Naive thymus-derived CD8-positive, alpha-beta T cell (primary cell): ENCODE data around the gene MAFB. TPM values are rescaled to one million over a fixed set of nuclear protein-coding genes. Genes with fewer than 3 reads are reported as not detected.
A peak's percentile ranks its signal among the peaks of the same experiment; 100 is the strongest.

Experiments used
- ATAC-seq, 2 donors: fragments of 150-1000 bp; cut with Tn5 transposase in 1 of 2; sonication (Bioruptor Pico), chemical (Tn5 transposase) in 1 of 2; 1 replicate in 1 of 2; 2 replicates in 1 of 2; pipeline ENCODE4 v1.10.0; 2021; ENCODE audit warnings: mild to moderate bottlenecking in 2 of 2, moderate library complexity in 2 of 2
- POLR2A ChIA-PET: fragments of 350-600 bp; sonication (Branson Sonifier 250); formaldehyde crosslinking; loops from one replicate; lab custom pipeline; 2021; ENCODE audit warnings: antibody characterized with exemption; lab: Charles Lee
- DNase-seq, 10 donors: peaks; one replicate each; pipeline versions ENCODE4 v3.0.0 to v3.0.0-alpha.2; 2020 to 2022
- H3K27ac Mint-ChIP-seq, 10 donors: one replicate each; pipeline ENCODE4 v1.8.0; 2020 to 2022; ENCODE audit warnings: mild to moderate bottlenecking in 10 of 10, mixed read lengths in 10 of 10, moderate library complexity in 4 of 10, inconsistent platforms in 1 of 10
- H3K27me3 Mint-ChIP-seq, 5 donors: one replicate each; pipeline ENCODE4 v1.8.0; 2021 to 2022; ENCODE audit warnings: mixed read lengths in 5 of 5
- H3K36me3 Mint-ChIP-seq, 3 donors: one replicate each; pipeline ENCODE4 v1.8.0; 2020 to 2022; ENCODE audit warnings: mixed read lengths in 3 of 3, mild to moderate bottlenecking in 2 of 3, inconsistent platforms in 1 of 3
- H3K4me1 Mint-ChIP-seq, 4 donors: one replicate each; pipeline ENCODE4 v1.8.0; 2021 to 2022; ENCODE audit warnings: mixed read lengths in 4 of 4
- H3K4me3 Mint-ChIP-seq, 10 donors: one replicate each; pipeline ENCODE4 v1.8.0; 2020 to 2022; ENCODE audit warnings: mild to moderate bottlenecking in 10 of 10, mixed read lengths in 10 of 10, moderate library complexity in 6 of 10, inconsistent platforms in 1 of 10
- H3K9me3 Mint-ChIP-seq, 9 donors: one replicate each; pipeline ENCODE4 v1.8.0; 2020 to 2022; ENCODE audit warnings: mixed read lengths in 9 of 9, mild to moderate bottlenecking in 3 of 9, inconsistent platforms in 1 of 9, moderate library complexity in 1 of 9
- polyA plus RNA-seq, 3 donors: library from polyadenylated mRNA; unstranded; fragments of 300-500 nt; fragmentation: Illumina TruSeq; gene quantifications; one replicate each; pipeline ENCODE4 v1.2.3, GENCODE V29; 2021
- total RNA-seq, 8 experiments: library from RNA in 2 of 8; stranded (reverse) in 2 of 8; gene quantifications; one replicate each; pipeline ENCODE4 v1.2.3 and lab custom pipeline; 2021 to 2026

The MAFB gene
- total and polyA plus RNA-seq, 5 experiments from 2014 or later: 0.08 to 1.3 (median 1.1) TPM; not detected in 2

DNA sequence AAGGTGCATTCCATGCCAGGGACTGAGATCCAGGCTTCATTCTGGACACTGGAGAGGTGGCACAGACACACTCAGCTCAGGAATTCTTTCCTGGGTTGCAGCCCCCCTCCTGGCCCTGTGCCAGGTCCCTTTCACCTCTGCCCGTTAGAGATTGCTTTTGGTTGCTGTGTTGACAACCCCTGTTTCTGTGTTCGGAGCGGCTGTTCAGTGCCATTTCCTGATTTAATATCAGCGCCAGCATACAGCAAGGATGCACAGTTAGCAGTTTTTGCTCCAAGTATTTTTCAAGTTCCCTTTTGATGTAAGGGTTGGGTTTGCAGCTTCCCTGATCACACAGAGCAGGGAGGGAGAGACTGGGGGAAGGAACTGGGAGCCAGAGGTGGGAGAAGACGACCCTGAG, 8.5 kb upstream of the MAFB start:
- no peak for ATAC-seq
- DNase-seq: no peak
- peaks cover 21 to 60% (median 52%) of the 10 kb centered on the region in 5 donors for H3K27me3 Mint-ChIP-seq
- no peak overlapping the region for H3K4me3 Mint-ChIP-seq
- H3K27ac Mint-ChIP-seq: no peak overlapping the region
- peaks cover 0 to 2% (median under 1%) of the 10 kb centered on the region in 4 donors for H3K4me1 Mint-ChIP-seq
- peaks cover 0 to 4% (median 0%) of the 10 kb centered on the region in 9 donors for H3K9me3 Mint-ChIP-seq
- no peaks in the 10 kb centered on the region for H3K36me3 Mint-ChIP-seq
- POLR2A ChIA-PET: no interaction called here

DNA sequence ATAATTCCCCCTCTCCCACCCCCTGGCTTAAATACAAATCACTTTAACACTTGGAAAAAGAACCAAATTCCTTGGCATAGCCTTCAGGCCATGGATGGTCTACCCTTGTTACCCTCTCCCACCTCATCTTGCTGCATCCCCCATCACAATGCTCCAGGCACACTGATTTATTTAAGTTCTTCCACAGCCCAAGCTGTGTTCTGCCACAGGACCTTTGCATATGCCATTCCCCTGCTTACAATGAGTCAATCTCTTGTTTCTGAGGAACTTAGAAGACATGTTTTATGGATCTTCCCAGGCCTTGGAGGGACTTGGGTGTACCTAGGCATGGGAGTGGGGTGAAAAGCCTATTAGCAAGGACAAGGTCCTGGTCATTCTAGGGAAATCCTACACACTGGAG, 6.2 kb upstream of the MAFB start:
- Mint-ChIP-seq H3K27ac (peak overlapping the region in 1 of 10 donors; percentile 11), H3K4me3 (no peak overlapping the region), H3K9me3 (peaks cover 0 to 4% (median 0%) of the 10 kb centered on the region in 9 donors), H3K36me3 (no peaks in the 10 kb centered on the region), H3K27me3 (peaks cover 26 to 77% (median 57%) of the 10 kb centered on the region in 5 donors), H3K4me1 (peaks cover 3 to 12% (median 6%) of the 10 kb centered on the region in 4 donors)
- POLR2A ChIA-PET: no interaction called here
- no peak for DNase-seq
- ATAC-seq: no peak

DNA sequence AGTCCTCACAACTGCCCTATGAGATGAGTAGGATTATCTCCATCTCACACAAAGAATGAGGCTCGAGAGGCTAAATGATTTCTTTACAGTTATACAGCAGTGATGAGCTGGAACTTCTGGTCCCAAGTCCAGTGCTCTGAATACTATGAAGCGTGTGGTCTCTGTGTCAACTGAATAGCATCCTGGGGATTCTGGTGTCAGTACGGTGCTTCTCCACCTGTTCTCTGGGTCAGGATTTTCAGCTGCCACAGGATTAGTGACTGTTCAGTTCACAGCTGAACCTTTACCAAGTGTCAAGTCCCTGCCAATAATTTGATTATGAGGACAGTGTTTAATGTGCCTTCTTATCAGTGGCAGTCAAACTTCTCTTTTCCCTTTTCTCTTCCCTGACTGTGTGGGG, 5.2 kb upstream of the MAFB start:
- no peak overlapping the region for H3K4me3 Mint-ChIP-seq
- H3K36me3 Mint-ChIP-seq: no peaks in the 10 kb centered on the region
- H3K27ac Mint-ChIP-seq: no peak overlapping the region
- H3K4me1 Mint-ChIP-seq: peaks cover 8 to 12% (median 9%) of the 10 kb centered on the region in 4 donors
- ATAC-seq (no peak), DNase-seq (no peak)
- H3K27me3 Mint-ChIP-seq: peaks cover 26 to 79% (median 55%) of the 10 kb centered on the region in 5 donors
- POLR2A ChIA-PET: no interaction called here
- H3K9me3 Mint-ChIP-seq: peaks cover 0 to 4% (median 0%) of the 10 kb centered on the region in 9 donors

- Mint-ChIP-seq H3K36me3 (no peaks in the 10 kb centered on the region), H3K4me3 (peak overlapping the region in 1 of 10 donors; percentile 54), H3K27me3 (peaks cover 22 to 80% (median 57%) of the 10 kb centered on the region in 5 donors), H3K27ac (no peak overlapping the region), H3K4me1 (peaks cover 8 to 14% (median 12%) of the 10 kb centered on the region in 4 donors), H3K9me3 (peaks cover 0 to 4% (median 0%) of the 10 kb centered on the region in 9 donors)
- ATAC-seq (no peak), DNase-seq (no peak)
- POLR2A ChIA-PET: no interaction called here
Observed at GRCh38 chr20:40692240-40693011, 3.4 kb upstream of the MAFB start.

GRCh38 chr20:40691566-40692239, 2.7 kb upstream of the MAFB start:
- Mint-ChIP-seq H3K36me3 (no peaks in the 10 kb centered on the region), H3K4me3 (peak overlapping the region in 4 of 10 donors; percentile 7 to 57 (median 36)), H3K9me3 (peaks cover 0 to 4% (median 0%) of the 10 kb centered on the region in 9 donors), H3K27ac (no peak overlapping the region), H3K4me1 (peaks cover 8 to 16% (median 12%) of the 10 kb centered on the region in 4 donors), H3K27me3 (peaks cover 25 to 84% (median 57%) of the 10 kb centered on the region in 5 donors)
- DNase-seq (no peak), ATAC-seq (no peak)
- POLR2A ChIA-PET: no interaction called here

DNA sequence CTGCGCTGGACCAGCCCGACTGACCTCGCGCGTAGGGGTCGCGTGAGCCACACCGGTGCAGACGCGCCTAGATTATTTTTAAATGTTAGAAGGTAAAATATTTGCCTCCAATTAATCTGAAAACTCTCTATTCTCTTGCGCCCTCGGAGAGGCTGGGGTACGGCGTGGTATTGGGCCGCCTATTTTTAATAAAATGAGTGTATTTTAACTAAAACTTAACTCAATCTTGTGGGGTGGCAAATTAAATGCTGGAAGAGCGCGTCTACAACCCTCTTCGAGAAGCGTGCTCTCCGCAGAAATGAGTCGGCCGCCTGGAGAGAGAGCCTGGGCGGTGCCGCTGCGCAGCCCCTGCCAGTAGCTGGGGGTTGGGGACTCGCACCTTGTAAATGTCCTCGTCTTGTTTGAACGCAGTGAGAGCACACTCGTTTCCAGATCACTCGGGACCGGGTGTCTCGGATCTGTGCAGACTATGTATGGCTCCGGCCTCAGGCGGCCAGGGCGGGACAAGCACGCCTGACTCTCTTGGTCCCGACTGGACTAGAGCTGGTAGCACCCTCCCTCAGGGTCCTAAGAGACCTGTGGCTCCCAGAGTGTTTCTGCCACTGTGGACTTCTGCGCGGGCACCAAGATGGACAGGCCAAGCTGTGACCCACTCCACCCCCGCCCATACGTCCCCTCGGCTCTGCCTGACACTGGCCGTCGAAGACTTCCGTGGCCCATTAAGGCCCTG, 2.0 kb upstream of the MAFB start:
- peak overlapping the region in 7 of 10 donors; percentile 4 to 56 (median 43) for H3K4me3 Mint-ChIP-seq
- H3K27ac Mint-ChIP-seq: no peak overlapping the region

GRCh38 chr20:40689943-40690835, 1.2 kb upstream of the MAFB start:
- H3K4me1 Mint-ChIP-seq: peaks cover 8 to 18% (median 12%) of the 10 kb centered on the region in 4 donors
- POLR2A ChIA-PET: no interaction called here
- H3K36me3 Mint-ChIP-seq: no peaks in the 10 kb centered on the region
- peak overlapping the region; percentile 24 to 82 (median 77) for H3K4me3 Mint-ChIP-seq
- no peak overlapping the region for H3K27ac Mint-ChIP-seq
- peaks cover 0 to 2% (median 0%) of the 10 kb centered on the region in 9 donors for H3K9me3 Mint-ChIP-seq
- H3K27me3 Mint-ChIP-seq: peaks cover 24 to 82% (median 55%) of the 10 kb centered on the region in 5 donors
- ATAC-seq (peak in 1 of 2 donors; percentile 27), DNase-seq (peak in 8 of 10 donors; percentile 16 to 42 (median 34))

More for the DNA sequence above, 2.0 kb upstream of the MAFB start:
- ATAC-seq (no peak), DNase-seq (no peak)
- peaks cover 0 to 4% (median 0%) of the 10 kb centered on the region in 9 donors for H3K9me3 Mint-ChIP-seq
- peaks cover 8 to 18% (median 12%) of the 10 kb centered on the region in 4 donors for H3K4me1 Mint-ChIP-seq
- H3K36me3 Mint-ChIP-seq: no peaks in the 10 kb centered on the region
- H3K27me3 Mint-ChIP-seq: peaks cover 27 to 85% (median 54%) of the 10 kb centered on the region in 5 donors
- POLR2A ChIA-PET: no interaction called here

- Mint-ChIP-seq H3K36me3 (no peaks in the 10 kb centered on the region), H3K27ac (peak overlapping the region in 1 of 10 donors; percentile 77), H3K27me3 (peaks cover 30 to 83% (median 52%) of the 10 kb centered on the region in 5 donors), H3K9me3 (no peaks in the 10 kb centered on the region), H3K4me3 (peak overlapping the region in 6 of 10 donors; percentile 31 to 77 (median 50)), H3K4me1 (peaks cover 8 to 23% (median 12%) of the 10 kb centered on the region in 4 donors)
- POLR2A ChIA-PET: no interaction called here
- ATAC-seq (no peak), DNase-seq (no peak)
Observed at GRCh38 chr20:40688129-40689099, 622 bp downstream of the MAFB start.

- POLR2A ChIA-PET: no interaction called here
- no peak overlapping the region for H3K27ac Mint-ChIP-seq
- peak overlapping the region in 5 of 10 donors; percentile 9 to 72 (median 33) for H3K4me3 Mint-ChIP-seq
- DNase-seq (no peak), ATAC-seq (no peak)
- peaks cover 27 to 81% (median 52%) of the 10 kb centered on the region in 5 donors for H3K27me3 Mint-ChIP-seq
- H3K4me1 Mint-ChIP-seq: peaks cover 8 to 24% (median 15%) of the 10 kb centered on the region in 4 donors
- H3K9me3 Mint-ChIP-seq: no peaks in the 10 kb centered on the region
- H3K36me3 Mint-ChIP-seq: no peaks in the 10 kb centered on the region
Observed at GRCh38 chr20:40687384-40688128, 1.5 kb downstream of the MAFB start.

- POLR2A ChIA-PET: no interaction called here
- Mint-ChIP-seq H3K4me1 (peaks cover 9 to 24% (median 13%) of the 10 kb centered on the region in 4 donors), H3K4me3 (peak overlapping the region in 5 of 10 donors; percentile 2 to 72 (median 45)), H3K27me3 (peaks cover 27 to 81% (median 51%) of the 10 kb centered on the region in 5 donors), H3K9me3 (no peaks in the 10 kb centered on the region), H3K36me3 (no peaks in the 10 kb centered on the region), H3K27ac (no peak overlapping the region)
- DNase-seq (no peak), ATAC-seq (no peak)
Observed at GRCh38 chr20:40686893-40687292, 2.1 kb downstream of the MAFB start.
